GM12872 (cell line): ENCODE results near the gene ACAD8.

Experiments
- TF ChIP-seq, protein P1 (sequence below): IDR thresholded peaks from 3 replicates; pipeline ENCODE4 v1.5.1; 2011; ENCODE audit warnings: low read depth, mild to moderate bottlenecking, low read length, moderate library complexity; ENCODE audit not compliant: insufficient read depth

The ACAD8 gene

DNA sequence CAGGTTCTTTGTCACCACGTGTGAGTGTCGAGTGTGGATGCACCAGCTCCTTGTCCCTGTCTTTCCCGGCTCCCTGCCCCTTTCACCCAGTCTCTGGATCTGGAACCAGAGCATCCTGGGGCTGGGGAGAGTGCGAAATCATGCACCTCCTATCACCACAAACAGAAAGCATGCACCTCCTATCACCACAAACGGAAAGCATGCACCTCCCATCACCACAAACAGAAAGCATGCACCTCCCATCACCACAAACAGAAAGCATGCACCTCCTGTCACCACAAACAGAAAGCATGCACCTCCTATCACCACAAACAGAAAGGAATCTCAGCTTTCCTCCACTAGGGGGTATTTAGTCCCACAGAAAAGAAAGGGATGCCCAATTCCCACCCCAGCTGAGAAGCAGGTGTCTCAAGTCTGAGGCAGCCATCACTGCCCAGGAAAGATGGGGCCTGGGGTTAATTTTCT lies 16.9 kb downstream of the ACAD8 start:
- TF ChIP-seq, protein P1, sequence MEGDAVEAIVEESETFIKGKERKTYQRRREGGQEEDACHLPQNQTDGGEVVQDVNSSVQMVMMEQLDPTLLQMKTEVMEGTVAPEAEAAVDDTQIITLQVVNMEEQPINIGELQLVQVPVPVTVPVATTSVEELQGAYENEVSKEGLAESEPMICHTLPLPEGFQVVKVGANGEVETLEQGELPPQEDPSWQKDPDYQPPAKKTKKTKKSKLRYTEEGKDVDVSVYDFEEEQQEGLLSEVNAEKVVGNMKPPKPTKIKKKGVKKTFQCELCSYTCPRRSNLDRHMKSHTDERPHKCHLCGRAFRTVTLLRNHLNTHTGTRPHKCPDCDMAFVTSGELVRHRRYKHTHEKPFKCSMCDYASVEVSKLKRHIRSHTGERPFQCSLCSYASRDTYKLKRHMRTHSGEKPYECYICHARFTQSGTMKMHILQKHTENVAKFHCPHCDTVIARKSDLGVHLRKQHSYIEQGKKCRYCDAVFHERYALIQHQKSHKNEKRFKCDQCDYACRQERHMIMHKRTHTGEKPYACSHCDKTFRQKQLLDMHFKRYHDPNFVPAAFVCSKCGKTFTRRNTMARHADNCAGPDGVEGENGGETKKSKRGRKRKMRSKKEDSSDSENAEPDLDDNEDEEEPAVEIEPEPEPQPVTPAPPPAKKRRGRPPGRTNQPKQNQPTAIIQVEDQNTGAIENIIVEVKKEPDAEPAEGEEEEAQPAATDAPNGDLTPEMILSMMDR: peak; percentile 22; the same call in 1 of the 3 replicates

DNA sequence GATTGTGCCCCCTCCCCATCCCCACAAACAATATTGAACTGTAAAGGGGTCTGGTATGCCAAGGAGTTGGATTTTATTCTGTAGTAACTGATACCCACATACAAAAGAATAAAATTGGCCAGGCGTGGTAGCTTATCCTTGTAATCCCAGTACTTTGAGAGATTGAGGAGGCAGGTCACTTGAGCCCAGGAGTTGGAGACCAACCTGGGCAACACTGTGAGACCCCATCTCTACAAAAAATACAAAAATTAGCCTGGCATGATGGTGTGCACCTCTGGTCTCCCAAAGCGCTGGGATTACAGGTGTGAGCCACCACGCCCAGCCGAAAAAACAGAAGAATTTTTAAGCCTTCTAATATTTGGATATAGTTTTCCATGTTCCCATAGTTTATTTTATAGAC lies 18.6 kb downstream of the ACAD8 start:
- TF ChIP-seq, protein P1: no peak

DNA sequence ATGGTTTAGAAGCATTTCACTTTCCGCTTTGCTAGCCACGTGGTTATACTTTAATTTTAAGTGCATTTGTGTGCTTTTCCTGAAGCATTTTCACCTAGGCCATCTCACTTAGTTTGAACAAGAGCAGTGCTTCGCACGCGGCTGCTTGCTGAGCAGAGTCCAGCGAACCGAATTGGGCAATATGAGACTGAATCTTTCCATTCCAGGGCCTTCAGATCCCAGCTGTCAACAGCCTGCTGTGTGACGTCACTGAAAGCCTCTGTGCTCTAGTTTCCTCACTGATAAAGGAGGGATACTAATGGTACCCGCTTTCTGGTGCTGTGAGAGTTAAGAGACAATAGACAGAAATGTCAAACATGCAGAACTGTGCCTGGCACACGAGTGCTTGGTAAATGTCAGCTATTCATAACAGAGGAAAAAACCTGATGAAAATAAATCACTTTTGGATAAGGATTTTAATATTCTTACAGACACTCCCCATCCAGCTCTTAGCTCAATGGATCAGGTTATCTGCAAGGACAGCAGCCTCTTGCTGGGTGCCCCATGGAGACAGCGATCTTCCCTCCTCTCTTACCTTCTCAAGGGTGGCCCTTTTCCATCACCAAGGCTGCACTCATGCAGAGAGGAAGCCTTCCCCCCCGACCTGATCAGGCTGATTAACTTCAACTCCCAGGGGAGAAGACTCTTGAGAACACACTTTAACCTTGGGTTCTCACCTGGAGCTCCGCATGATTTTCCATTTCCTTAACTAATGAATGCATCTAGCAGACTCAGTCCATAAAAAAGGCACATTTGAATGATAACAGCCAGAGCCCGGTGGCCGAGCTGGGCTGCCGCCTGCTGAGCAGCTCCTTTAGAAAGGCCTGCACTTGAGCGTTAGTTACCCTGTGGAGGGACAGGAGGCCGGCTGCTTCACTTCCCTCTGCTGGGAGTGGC lies 19.3 kb downstream of the ACAD8 start:
- TF ChIP-seq, protein P1: no peak

DNA sequence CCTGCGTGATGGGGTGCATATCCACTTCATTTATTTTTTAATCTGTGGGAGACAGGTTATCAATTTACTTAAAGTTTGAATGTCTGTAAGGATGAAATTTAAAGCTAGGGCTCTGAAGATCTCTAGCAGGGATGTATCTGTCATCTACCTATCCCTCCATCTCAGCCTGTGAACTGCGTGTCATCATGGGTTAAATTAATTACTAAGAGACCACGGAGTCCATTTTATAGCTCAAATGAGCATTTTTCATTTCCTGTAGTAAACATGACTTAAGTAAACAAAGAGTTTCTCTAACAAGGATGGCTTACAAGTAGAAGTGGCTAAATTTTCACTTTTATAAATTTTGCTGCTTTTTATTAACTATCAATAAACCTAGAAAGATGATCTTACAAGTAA lies 19.9 kb downstream of the ACAD8 start:
- TF ChIP-seq, protein P1: no peak

DNA sequence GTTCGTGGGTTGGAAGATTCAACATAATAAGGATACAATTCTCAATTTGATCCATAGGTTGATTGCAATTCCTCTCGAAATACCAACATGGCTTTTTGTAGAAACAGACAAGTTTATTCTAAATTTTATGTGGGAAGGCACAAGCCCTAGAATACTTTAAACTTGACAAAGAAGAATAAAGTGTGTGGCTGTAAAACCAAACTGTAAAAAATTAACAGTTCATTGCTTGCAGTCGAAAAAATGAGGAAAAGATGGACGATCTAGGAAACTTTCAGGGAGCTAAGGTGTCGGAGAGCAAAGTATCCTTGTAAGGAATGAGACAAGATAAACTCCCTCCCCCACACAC lies 21.8 kb downstream of the ACAD8 start:
- TF ChIP-seq, protein P1: no peak

DNA sequence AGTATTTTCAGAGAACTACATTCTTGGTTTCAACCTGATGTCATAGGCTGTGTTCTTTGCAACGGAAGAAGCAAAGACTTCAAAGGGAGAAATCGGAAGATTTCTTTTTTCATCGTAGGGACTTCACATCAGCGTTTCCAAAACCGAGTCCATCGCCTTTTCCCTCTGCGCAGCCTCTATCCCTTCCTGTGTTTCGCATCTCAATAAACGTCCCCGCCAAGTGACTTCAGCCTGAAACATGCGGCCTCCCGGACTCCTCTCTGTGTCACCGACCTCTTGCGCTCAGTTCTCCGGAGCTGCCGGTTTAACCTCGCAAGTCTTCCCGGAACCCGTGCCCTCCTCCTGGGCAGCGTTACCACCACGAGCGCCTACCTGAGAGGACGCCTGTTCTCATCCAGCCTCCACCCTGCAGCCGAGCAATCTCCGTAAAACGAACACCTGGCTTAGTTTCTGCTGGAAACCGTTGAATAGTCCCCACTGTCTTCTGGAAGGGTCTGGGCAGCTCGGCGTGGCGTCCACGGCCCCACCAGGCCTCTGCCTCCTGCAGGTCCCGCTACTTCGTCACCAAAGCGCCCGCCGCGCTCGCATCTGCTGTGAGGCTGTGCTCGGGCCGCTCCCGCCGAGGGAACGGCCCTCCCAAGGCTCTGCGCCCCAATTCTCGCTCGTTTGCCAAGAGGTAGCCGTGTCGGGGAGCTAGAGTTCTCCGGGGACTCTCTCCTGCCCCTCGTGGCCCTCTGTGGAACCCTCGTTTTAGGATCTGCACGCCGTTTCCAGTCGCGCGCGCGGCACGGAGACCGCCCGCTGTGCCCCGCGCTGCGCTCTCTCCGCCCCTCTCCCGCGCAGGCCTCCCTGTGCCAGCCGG lies 22.4 kb downstream of the ACAD8 start, which contains the start of gene GLB1L3:
TSS of gene GLB1L3 (plus strand) at position 846 of the 862 bp plus-strand sequence. CDS start 362 bp downstream, outside the sequence.
- TF ChIP-seq, protein P1: peak; percentile 37; the same call in 2 of the 3 replicates
